Measurements from ENCODE around the gene CDC14A. TPM values are rescaled to one million over a fixed set of nuclear protein-coding genes. Genes with fewer than 3 reads are reported as not detected.

The CDC14A gene
- total RNA-seq, 1 experiment from 2014 or later = 6.6 TPM

GRCh38 chr1:100463791-100464424 lies 111.6 kb downstream of the CDC14A start:
- Histone ChIP-seq H3K4me3 (ENCODE audit: low read depth in 2 of 2, low read length in 2 of 2) (no peak overlapping the region), H3K27me3 (ENCODE audit: control insufficient read depth, insufficient read depth, low read length) (no peaks in the 10 kb centered on the region), H3K36me3 (ENCODE audit: control insufficient read depth, insufficient read depth, low read length) (no peaks in the 10 kb centered on the region), H3K27ac (ENCODE audit: low read length) (no peak overlapping the region), H3K4me1 (ENCODE audit: control insufficient read depth, insufficient read depth, low read length) (no peaks in the 10 kb centered on the region; the same call in 1 of the 2 replicates), H3K9me3 (ENCODE audit: control insufficient read depth, insufficient read depth, low read depth, low read length) (no peaks in the 10 kb centered on the region)
- in situ Hi-C loops (cut with HindIII; ENCODE audit: low pct_unique_long_range_greater_than_20kb, low sequenced_read_pairs) = no loop called here
- POLR2A ChIA-PET = no interaction called here
- ATAC-seq (peak; percentile 78), DNase-seq (ENCODE audit: low read depth, low spot score) (no peak)
- CTCF ChIA-PET = interaction anchor here (0.6 to 1.3 kb wide), 2 partner anchors 405 to 459 kb away, joined by 3 to 9 read pairs; no protein-coding TSS in a partner anchor
- intact Hi-C loops (cut with micrococcal nuclease; ENCODE audit: unreplicated experiment) = loop anchor here (2.0 kb wide), 1 partner anchor 405 kb away; no protein-coding TSS in a partner anchor
- no TSS peak for BruUV-seq (replicated peaks)
- TF ChIP-seq, protein P1, sequence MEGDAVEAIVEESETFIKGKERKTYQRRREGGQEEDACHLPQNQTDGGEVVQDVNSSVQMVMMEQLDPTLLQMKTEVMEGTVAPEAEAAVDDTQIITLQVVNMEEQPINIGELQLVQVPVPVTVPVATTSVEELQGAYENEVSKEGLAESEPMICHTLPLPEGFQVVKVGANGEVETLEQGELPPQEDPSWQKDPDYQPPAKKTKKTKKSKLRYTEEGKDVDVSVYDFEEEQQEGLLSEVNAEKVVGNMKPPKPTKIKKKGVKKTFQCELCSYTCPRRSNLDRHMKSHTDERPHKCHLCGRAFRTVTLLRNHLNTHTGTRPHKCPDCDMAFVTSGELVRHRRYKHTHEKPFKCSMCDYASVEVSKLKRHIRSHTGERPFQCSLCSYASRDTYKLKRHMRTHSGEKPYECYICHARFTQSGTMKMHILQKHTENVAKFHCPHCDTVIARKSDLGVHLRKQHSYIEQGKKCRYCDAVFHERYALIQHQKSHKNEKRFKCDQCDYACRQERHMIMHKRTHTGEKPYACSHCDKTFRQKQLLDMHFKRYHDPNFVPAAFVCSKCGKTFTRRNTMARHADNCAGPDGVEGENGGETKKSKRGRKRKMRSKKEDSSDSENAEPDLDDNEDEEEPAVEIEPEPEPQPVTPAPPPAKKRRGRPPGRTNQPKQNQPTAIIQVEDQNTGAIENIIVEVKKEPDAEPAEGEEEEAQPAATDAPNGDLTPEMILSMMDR (IDR thresholded peaks at IDR 0.05) = peak; percentile 81
- TF ChIP-seq POLR2AphosphoS5 (IDR thresholded peaks at IDR 0.05; ENCODE audit: low read depth, low read length) = no peak
- TF ChIP-seq TCF7L2 (IDR thresholded peaks at IDR 0.05; ENCODE audit: low read depth, low read length) = no peak
- TF ChIP-seq, protein P2, sequence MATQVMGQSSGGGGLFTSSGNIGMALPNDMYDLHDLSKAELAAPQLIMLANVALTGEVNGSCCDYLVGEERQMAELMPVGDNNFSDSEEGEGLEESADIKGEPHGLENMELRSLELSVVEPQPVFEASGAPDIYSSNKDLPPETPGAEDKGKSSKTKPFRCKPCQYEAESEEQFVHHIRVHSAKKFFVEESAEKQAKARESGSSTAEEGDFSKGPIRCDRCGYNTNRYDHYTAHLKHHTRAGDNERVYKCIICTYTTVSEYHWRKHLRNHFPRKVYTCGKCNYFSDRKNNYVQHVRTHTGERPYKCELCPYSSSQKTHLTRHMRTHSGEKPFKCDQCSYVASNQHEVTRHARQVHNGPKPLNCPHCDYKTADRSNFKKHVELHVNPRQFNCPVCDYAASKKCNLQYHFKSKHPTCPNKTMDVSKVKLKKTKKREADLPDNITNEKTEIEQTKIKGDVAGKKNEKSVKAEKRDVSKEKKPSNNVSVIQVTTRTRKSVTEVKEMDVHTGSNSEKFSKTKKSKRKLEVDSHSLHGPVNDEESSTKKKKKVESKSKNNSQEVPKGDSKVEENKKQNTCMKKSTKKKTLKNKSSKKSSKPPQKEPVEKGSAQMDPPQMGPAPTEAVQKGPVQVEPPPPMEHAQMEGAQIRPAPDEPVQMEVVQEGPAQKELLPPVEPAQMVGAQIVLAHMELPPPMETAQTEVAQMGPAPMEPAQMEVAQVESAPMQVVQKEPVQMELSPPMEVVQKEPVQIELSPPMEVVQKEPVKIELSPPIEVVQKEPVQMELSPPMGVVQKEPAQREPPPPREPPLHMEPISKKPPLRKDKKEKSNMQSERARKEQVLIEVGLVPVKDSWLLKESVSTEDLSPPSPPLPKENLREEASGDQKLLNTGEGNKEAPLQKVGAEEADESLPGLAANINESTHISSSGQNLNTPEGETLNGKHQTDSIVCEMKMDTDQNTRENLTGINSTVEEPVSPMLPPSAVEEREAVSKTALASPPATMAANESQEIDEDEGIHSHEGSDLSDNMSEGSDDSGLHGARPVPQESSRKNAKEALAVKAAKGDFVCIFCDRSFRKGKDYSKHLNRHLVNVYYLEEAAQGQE (IDR thresholded peaks at IDR 0.05; ENCODE audit: insufficient read depth in 1 of 2, low read depth in 2 of 2, low read length in 1 of 2) = no peak
- no peak for TF ChIP-seq SIN3A (IDR thresholded peaks at IDR 0.05; ENCODE audit: borderline replicate concordance, insufficient read depth, low read depth, low read length)

DNA sequence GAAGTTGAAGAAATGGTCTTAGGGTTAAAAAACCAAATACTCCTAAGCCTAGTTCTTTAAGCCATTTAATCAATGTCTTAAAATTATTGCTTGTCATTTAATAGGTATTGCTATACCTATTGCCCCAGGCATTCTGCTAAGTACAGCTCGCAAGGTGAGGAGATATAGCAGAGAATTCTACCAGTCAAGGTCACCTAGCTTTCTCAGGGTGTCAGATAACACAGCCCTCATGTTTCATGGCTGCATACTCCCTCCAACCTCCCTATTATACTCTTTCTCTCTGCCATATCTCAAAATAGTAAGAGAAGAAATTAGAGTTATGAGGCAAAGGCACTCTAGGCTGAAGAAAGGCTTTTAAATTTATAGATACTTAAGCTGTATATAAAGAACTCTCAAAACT lies 117.3 kb downstream of the CDC14A start:
- intact Hi-C loops (cut with micrococcal nuclease; ENCODE audit: unreplicated experiment) = no loop called here
- DNase-seq (ENCODE audit: low read depth, low spot score) (no peak), ATAC-seq (no peak)
- Histone ChIP-seq H3K36me3 (ENCODE audit: control insufficient read depth, insufficient read depth, low read length) (no peaks in the 10 kb centered on the region), H3K4me1 (ENCODE audit: control insufficient read depth, insufficient read depth, low read length) (no peaks in the 10 kb centered on the region), H3K27me3 (ENCODE audit: control insufficient read depth, insufficient read depth, low read length) (no peaks in the 10 kb centered on the region), H3K4me3 (ENCODE audit: low read depth in 2 of 2, low read length in 2 of 2) (no peak overlapping the region), H3K9me3 (ENCODE audit: control insufficient read depth, insufficient read depth, low read depth, low read length) (no peaks in the 10 kb centered on the region), H3K27ac (ENCODE audit: low read length) (no peak overlapping the region)
- TF ChIP-seq, protein P1 (IDR thresholded peaks at IDR 0.05) = no peak
- TF ChIP-seq TCF7L2 (IDR thresholded peaks at IDR 0.05; ENCODE audit: low read depth, low read length) = no peak
- TF ChIP-seq SIN3A (IDR thresholded peaks at IDR 0.05; ENCODE audit: borderline replicate concordance, insufficient read depth, low read depth, low read length) = no peak
- TF ChIP-seq POLR2AphosphoS5 (IDR thresholded peaks at IDR 0.05; ENCODE audit: low read depth, low read length) = no peak
- TF ChIP-seq, protein P2 (IDR thresholded peaks at IDR 0.05; ENCODE audit: insufficient read depth in 1 of 2, low read depth in 2 of 2, low read length in 1 of 2) = no peak
- BruUV-seq (replicated peaks) = no TSS peak
- ChIA-PET POLR2A (no interaction called here), CTCF (no interaction called here)
- in situ Hi-C loops (cut with HindIII; ENCODE audit: low pct_unique_long_range_greater_than_20kb, low sequenced_read_pairs) = no loop called here
